GM19023 (cell line): ENCODE measurements around the gene RAB7A.

Experiments
- ATAC-seq: cut with Tn5 transposase; IDR thresholded peaks from one replicate; pipeline ENCODE4 v1.9.1; 2021; ENCODE audit warnings: mild to moderate bottlenecking, moderate library complexity; ENCODE audit not compliant: unreplicated experiment

RAB7A gene

GRCh38 chr3:128847666-128848370 is 121.8 kb downstream of the RAB7A start:
- no peak for ATAC-seq

GRCh38 chr3:128848936-128849335 is 123.0 kb downstream of the RAB7A start:
- no peak for ATAC-seq

- ATAC-seq = no peak
Measured at GRCh38 chr3:128849911-128850455, 124.0 kb downstream of the RAB7A start.

GRCh38 chr3:128850544-128850943 is 124.6 kb downstream of the RAB7A start:
- no peak for ATAC-seq

GRCh38 chr3:128851601-128852000 is 125.6 kb downstream of the RAB7A start:
- no peak for ATAC-seq

GRCh38 chr3:128853826-128854225 is 127.8 kb downstream of the RAB7A start:
- no peak for ATAC-seq

GRCh38 chr3:128854475-128854874 is 128.5 kb downstream of the RAB7A start:
- no peak for ATAC-seq

GRCh38 chr3:128855569-128855968 is 129.6 kb downstream of the RAB7A start:
- ATAC-seq = no peak

GRCh38 chr3:128858167-128858566 is 132.2 kb downstream of the RAB7A start:
- ATAC-seq = no peak

GRCh38 chr3:128859630-128860029 is 133.6 kb downstream of the RAB7A start:
- no peak for ATAC-seq

- no peak for ATAC-seq
Measured at GRCh38 chr3:128861491-128861890, 135.5 kb downstream of the RAB7A start.

- ATAC-seq = no peak
Measured at GRCh38 chr3:128863560-128863959, 137.6 kb downstream of the RAB7A start.
